NCI-H1436 treated with DMSO at 0.1 percent for 48 hours (cell line): ENCODE data around the gene C20orf204.

Experiments
- DNase-seq: peaks from one replicate; lab custom pipeline; 2025; lab: John Stamatoyannopoulos, UW

The C20orf204 gene

GRCh38 chr20:64072498-64073063 lies 36.6 kb downstream of the C20orf204 start:
- no peak for DNase-seq

- no peak for DNase-seq
Measured at GRCh38 chr20:64073476-64074183, 37.6 kb downstream of the C20orf204 start.

- DNase-seq: no peak
Measured at GRCh38 chr20:64074184-64074789, 38.3 kb downstream of the C20orf204 start.

GRCh38 chr20:64074963-64075362 lies 39.0 kb downstream of the C20orf204 start:
- DNase-seq: no peak

DNA sequence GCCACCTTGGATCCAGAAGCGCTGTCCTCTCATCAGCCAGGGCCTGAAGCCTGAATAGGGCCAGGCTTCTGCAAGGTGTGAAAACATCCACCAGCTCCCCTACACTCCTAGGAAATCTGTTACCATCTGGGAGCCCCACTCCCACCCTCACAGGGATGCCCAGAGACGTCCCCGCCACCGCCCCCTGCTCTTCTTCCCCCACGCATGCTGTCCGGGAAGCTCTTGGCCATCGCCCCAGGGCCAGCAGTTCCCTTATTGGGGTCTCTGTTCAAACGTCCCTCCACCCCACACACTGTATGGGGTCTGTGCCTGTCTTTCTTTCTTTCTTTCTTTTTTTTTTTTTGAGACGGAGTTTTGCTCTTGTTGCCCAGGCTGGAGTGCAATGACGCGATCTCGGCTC lies 39.6 kb downstream of the C20orf204 start:
- no peak for DNase-seq

GRCh38 chr20:64076061-64076997 lies 40.3 kb downstream of the C20orf204 start:
- DNase-seq: no peak

- no peak for DNase-seq
Measured at GRCh38 chr20:64077094-64077493, 41.1 kb downstream of the C20orf204 start.

DNA sequence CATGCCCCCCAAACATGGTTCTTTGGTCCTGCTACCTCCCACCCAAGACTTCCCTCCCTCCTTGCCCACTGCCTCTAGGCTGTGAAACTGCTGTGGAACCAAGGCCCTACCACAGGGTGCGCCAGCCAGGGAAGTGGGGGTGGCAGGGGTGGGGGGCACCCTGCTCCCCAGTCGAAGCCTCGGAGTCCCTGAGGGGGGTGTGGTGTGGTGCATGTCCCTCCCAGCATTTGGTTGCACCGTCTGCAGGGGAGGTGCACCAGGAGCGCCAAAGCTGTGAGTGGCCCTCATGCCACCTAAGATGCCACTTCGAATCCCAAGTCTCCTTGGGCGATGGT lies 41.5 kb downstream of the C20orf204 start:
- DNase-seq: no peak

DNA sequence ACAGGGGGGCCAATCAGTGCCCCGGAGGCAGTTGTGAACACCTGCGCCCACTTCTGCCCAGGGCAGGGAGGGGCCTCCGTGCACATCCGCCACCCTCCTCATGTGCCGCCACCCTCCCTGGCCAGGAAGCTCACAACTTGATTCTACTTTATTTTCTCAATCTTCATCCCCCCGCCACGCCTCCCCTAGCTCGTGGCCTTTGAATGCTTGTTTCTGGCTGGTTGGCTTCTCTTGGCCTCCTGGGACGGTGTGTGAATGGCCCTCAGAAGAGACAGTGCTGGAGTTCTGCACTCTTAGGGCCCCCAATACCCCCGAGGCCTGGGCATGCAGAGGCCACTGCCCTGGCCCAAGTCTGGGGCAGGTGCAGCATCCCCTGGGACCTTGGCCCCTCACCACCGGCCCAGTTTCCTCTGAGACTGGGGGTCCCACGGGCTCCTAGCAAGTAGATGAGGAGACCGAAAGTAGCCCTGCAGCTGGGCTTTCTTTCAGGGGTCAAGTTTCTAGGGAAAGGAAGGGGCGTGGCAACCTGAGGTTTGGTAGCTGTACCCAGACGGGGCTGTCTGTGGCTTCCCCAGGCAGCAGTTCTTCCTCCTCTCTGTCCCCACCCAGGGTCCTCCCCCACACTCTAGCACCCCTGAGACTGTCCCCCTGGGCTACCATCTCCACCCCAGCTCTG lies 42.0 kb downstream of the C20orf204 start:
- DNase-seq: no peak

DNA sequence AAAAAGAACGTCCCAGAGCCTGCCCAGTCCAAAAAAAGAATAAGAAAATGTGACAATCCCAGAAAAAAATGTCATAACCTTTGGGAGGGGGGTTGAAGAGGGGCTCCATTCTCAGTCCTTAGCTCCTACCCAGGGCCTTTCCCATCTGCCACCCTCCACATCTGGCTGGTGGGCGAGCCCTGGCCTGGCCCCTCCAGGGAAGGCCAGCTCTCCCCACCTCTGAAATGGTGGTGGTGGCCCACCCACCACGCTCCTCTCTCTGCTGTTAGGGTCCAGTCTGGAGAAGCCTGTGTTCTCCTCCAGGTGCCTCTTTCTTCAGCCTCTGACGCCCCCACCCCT lies 42.9 kb downstream of the C20orf204 start:
- no peak for DNase-seq

DNA sequence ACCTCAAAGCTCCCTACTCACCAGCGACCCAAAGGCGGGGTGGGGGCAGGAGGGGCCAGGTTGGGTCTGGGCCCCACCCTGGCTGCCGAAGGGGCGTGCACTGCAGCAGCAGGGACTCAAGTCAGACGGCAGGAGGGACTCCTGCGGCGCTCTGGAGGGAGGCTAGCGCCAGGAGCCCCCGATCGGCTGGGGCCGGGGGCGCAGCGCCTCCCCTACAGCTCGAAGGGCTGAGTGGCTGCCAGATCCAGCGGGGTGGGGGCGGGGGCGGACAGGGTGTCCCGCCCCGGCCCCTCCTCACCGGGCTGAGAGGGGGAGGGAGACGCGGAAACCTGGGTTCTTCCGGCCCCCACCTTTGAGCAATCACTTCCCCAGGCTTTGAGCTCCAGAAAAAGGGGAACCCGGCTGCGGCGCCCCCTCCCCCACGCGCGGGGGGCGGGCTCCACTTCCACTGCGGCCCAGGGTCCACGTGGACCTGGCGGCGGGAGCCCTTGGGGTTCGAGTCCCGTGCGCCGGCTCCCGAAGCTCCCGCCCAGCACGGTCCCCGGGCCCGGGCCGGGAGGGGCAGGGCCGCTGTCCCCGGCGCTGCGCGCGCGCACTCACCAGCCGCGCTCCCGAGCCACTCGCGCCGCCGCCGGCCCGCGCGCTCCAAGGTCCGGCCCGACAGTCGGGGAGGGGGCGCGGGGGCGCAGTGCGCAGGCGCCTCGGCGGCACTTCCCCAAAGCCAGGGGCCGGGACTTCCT lies 43.5 kb downstream of the C20orf204 start, which contains the start of gene RGS19:
Gene RGS19 (minus strand): TSS at position 246 of the 740 bp plus-strand sequence. CDS start 2,632 bp downstream, outside the sequence.
- DNase-seq: no peak

GRCh38 chr20:64080013-64080812 lies 44.2 kb downstream of the C20orf204 start, which contains the start of gene OPRL1:
TSS of gene OPRL1 (plus strand) at chr20:64080082. CDS start at chr20:64092721, 12,639 bp downstream.
- DNase-seq: no peak

DNA sequence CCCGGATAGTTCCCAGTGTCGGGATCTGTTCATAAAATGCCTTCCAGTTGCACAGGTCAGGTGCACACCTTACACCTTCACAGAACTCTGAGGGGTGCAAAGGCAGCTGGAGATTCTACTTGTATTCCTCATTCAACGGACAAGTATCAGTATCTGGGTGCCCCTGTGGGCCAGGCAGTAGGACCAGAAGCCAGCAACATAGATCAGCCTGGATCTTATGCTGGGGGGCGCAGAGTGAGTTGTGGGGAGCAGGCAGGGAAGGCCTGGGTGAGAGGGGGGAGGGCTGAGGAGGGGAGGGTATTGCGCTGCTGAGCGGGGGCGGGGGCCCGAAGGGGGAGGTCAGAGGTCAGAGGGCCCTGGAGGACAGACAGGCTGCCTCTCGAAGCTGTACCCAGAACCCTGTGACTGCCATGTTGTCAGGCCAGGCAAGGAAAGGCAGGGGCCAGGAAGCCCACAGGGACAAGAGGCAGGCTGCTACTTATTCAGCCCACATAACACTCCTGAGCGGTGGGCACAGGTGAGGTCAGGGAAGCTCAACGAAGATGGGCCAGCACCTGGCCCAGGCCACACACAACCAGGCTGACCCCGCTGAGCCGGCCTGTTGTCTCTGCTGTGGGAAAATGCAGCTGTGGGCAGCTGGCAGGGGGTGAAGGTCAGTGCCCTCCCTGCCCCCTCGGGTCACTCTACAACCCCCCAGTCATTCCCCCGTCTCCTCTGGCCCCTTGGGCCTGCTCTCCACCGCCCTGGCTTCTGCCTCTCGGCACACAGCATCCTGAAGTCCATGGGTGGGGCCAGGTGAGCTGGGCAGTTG lies 45.0 kb downstream of the C20orf204 start:
- DNase-seq: no peak

DNA sequence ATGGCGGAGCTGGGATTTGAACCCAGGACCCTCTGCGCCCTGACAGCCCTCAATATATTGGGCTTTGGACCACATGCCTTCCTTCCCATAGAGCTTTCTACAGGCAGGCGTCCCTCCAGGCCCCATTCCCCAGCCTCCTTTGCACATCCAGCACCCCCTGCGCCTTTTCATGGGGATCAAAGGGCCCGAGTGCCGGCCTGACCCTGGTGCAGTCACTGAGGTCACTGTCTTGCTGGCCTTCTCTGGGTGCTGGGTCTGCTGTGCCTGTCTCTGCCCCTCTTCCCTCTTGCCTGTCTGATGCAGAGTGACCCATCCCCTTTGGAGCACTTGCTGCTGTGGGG lies 45.6 kb downstream of the C20orf204 start:
- no peak for DNase-seq

DNA sequence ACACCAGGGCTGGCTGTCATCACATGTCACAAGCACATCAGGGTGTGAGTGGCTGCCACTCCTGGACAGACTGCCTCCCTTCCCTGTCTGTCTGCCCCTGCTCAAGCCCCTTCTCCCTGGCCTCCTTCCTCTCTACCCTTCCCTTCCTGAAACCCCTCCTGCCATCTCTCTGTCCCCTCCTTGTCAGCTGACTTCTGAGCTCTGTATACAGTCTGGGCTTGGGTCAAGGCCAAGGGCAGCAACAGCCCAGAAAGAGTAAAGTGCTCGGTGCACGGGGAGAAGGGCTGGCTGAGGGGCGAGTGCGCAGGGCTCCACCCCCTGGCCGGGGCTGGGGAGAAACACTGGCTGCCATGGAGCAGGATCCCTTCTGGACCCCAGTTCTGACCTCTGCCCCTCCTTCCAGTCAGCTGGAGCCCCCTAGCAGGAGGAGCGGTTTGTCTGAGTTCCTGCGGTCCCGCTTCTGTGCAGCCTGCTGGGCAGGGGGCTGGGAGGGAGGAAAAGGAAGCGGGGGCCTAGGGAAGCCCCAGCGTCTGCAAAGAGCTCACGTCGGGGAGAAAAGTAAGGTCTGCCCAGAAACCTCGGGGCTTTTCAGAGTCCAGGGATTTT lies 46.2 kb downstream of the C20orf204 start:
- DNase-seq: no peak

- DNase-seq: no peak
Measured at GRCh38 chr20:64082820-64083377, 46.9 kb downstream of the C20orf204 start.

DNA sequence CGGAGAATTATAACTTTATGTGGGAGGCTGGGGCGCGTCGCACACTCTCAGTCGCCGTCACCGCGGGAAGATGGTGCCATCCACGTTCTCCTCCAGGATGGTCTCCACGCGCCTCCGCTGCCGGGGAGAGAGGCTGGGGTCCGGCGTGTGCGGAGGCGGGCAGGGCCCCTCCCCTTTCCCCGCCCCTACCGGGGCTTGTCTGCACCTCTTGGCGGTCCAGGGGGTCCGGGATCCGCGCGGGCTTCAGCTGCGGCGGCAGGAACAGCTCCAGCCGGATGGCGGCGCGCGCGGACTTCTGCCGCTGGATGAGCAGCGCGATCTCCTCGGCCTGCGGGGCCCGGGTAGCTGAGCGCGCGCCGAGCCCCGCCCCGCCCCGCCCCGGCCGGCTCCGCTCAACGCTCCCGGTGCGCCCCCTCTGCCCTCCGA lies 47.4 kb downstream of the C20orf204 start:
- DNase-seq: no peak

DNA sequence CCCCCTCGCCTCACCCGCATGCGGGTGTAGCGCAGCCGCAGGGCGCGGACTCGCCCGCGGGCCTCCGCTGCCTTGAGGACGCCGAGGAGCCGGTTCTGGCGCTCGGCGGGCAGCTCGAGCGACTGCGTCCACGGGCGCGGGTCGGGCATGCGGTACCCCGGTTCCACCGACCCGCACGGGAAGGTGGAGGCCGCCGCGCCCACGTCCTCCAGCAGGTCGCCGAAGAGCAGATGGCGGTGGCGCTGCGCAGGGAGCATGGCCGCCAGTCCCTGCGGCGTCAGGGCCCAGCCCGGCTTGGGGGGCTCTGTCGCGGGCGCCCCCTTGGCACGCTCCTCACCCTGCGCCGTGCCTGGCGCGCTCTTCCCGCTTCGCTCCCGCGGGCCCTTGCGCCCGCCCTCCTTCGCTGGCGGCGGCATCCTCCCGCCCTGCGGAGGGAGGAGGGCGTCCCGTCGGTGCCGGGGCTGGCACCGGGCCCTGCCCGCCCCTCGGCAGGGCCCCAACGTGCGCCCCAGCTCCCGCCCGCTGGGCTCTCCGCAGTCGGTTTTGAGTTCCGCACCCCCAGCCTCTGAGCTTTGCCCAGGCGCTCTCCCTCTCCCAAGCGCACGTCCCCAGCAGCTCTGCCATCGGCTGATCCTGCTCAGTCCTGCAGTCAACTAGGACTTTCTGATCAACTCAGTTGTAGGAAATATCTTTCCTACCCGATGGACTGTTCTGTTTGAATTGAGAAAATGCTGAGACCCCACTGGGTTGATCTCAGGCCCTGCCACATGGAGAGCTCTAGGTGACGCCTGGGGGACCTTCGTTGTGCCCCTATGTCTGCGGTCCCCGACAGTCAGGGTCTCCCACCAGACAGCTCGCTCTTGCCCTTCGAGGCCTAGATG lies 48.1 kb downstream of the C20orf204 start, which contains the start of gene LKAAEAR1:
Gene LKAAEAR1 (minus strand): TSS at position 595 of the 881 bp plus-strand sequence. CDS start 179 bp downstream, at position 416.
- DNase-seq: no peak
